ENCODE measurements around the gene NOL4L. TPM values are rescaled to one million over a fixed set of nuclear protein-coding genes. Genes with fewer than 3 reads are reported as not detected.

The NOL4L gene
- total RNA-seq, 2 donors from 2014 or later: 39.6 to 50.7 TPM

DNA sequence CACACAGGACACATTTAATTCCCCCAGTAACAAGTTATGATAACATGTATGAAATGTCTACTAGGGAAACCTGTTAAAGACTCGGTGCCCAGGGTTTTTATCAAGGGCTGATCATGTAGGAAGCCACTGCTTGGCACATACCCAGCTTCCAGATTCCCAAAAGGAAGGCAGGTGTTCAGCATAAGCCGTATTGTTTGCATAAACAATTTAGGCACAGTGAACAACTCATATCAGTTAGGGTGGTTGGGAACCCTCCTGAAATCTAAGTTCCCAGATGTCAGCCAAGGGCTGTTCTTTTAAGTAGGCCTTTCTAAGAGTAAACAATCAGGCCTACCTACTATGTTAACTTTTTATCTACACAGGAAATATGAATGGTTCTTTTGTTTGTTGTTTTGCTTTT lies 152.9 kb downstream of the NOL4L start:
- no peaks in the 10 kb centered on the region for H3K27me3 ChIP-seq (ENCODE audit: control insufficient read depth, insufficient read depth, low read length, poor library complexity, severe bottlenecking)
- peaks cover 78% of the 10 kb centered on the region for H3K36me3 Mint-ChIP-seq (ENCODE audit: low read depth)
- no peak overlapping the region for H3K27ac Mint-ChIP-seq
- H3K36me3 ChIP-seq (ENCODE audit: control insufficient read depth, insufficient read depth, low read length): peaks cover 94% of the 10 kb centered on the region
- WGBS, 2 experiments (ENCODE audit: insufficient coverage in 1 of 2, insufficient read length in 1 of 2): 89 to 95% methylated on average over 2 of the region's 2 CpGs
- no peaks in the 10 kb centered on the region for H3K9me3 Mint-ChIP-seq
- H3K4me3 ChIP-seq (ENCODE audit: low read length): no peak overlapping the region
- H3K27ac ChIP-seq (ENCODE audit: low read depth, low read length): no peak overlapping the region
- no peaks in the 10 kb centered on the region for H3K4me1 Mint-ChIP-seq
- TF ChIP-seq, protein P1, sequence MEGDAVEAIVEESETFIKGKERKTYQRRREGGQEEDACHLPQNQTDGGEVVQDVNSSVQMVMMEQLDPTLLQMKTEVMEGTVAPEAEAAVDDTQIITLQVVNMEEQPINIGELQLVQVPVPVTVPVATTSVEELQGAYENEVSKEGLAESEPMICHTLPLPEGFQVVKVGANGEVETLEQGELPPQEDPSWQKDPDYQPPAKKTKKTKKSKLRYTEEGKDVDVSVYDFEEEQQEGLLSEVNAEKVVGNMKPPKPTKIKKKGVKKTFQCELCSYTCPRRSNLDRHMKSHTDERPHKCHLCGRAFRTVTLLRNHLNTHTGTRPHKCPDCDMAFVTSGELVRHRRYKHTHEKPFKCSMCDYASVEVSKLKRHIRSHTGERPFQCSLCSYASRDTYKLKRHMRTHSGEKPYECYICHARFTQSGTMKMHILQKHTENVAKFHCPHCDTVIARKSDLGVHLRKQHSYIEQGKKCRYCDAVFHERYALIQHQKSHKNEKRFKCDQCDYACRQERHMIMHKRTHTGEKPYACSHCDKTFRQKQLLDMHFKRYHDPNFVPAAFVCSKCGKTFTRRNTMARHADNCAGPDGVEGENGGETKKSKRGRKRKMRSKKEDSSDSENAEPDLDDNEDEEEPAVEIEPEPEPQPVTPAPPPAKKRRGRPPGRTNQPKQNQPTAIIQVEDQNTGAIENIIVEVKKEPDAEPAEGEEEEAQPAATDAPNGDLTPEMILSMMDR (conservative IDR thresholded peaks at IDR 0.05): no peak
- H3K27me3 Mint-ChIP-seq (ENCODE audit: insufficient read depth): no peaks in the 10 kb centered on the region
- no peaks in the 10 kb centered on the region for H3K9me3 ChIP-seq (ENCODE audit: control insufficient read depth, low read length)
- no peak for DNase-seq
- H3K4me3 Mint-ChIP-seq: no peak overlapping the region
- no peaks in the 10 kb centered on the region for H3K4me1 ChIP-seq (ENCODE audit: control insufficient read depth, insufficient read depth, low read length)
- H3K9ac ChIP-seq (ENCODE audit: extremely low read depth, low read length, poor library complexity, severe bottlenecking): no peak overlapping the region

DNA sequence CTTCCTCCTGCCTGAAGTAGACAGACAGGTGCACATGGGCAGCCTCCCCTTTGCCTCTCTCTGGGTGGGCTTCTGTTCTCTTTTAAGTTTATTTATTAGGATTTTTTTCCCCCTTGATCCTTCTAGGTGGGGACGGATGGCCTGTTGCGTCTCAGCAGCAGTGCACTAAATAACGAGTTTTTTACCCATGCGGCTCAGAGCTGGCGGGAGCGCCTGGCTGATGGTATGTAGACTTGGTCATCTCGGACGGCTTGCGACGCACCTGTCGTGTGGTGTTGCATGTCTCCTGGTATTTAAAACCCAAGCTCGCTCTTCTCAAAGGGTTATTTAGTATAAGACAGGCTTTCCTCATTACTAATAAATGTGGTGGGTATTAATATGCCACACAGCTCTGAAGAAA lies 153.7 kb downstream of the NOL4L start:
- Mint-ChIP-seq H3K4me1 (no peaks in the 10 kb centered on the region), H3K27ac (no peak overlapping the region)
- peaks cover 86% of the 10 kb centered on the region for H3K36me3 ChIP-seq (ENCODE audit: control insufficient read depth, insufficient read depth, low read length)

GRCh38 chr20:32429745-32430360 lies 155.3 kb downstream of the NOL4L start:
- H3K27ac ChIP-seq (ENCODE audit: low read depth, low read length): no peak overlapping the region
- peaks cover 76% of the 10 kb centered on the region for H3K36me3 ChIP-seq (ENCODE audit: control insufficient read depth, insufficient read depth, low read length)

More for the DNA sequence above, 153.7 kb downstream of the NOL4L start:
- Mint-ChIP-seq H3K36me3 (ENCODE audit: low read depth) (peaks cover 71% of the 10 kb centered on the region), H3K9me3 (no peaks in the 10 kb centered on the region), H3K27me3 (ENCODE audit: insufficient read depth) (no peaks in the 10 kb centered on the region), H3K4me3 (no peak overlapping the region)
- no peak for DNase-seq
- 98 to 100% methylated on average over 11 to 12 of the region's 12 CpGs for WGBS, 2 experiments (ENCODE audit: insufficient coverage in 1 of 2, insufficient read length in 1 of 2)
- Histone ChIP-seq H3K27me3 (ENCODE audit: control insufficient read depth, insufficient read depth, low read length, poor library complexity, severe bottlenecking) (no peaks in the 10 kb centered on the region), H3K4me3 (ENCODE audit: low read length) (no peak overlapping the region), H3K9ac (ENCODE audit: extremely low read depth, low read length, poor library complexity, severe bottlenecking) (no peak overlapping the region), H3K9me3 (ENCODE audit: control insufficient read depth, low read length) (no peaks in the 10 kb centered on the region), H3K27ac (ENCODE audit: low read depth, low read length) (no peak overlapping the region), H3K4me1 (ENCODE audit: control insufficient read depth, insufficient read depth, low read length) (no peaks in the 10 kb centered on the region)
- TF ChIP-seq, protein P1 (conservative IDR thresholded peaks at IDR 0.05): no peak

More at GRCh38 chr20:32429745-32430360, 155.3 kb downstream of the NOL4L start:
- no peaks in the 10 kb centered on the region for H3K9me3 Mint-ChIP-seq
- no peak overlapping the region for H3K4me3 ChIP-seq (ENCODE audit: low read length)
- no peaks in the 10 kb centered on the region for H3K9me3 ChIP-seq (ENCODE audit: control insufficient read depth, low read length)
- no peaks in the 10 kb centered on the region for H3K4me1 Mint-ChIP-seq
- peaks cover 69% of the 10 kb centered on the region for H3K36me3 Mint-ChIP-seq (ENCODE audit: low read depth)
- H3K27ac Mint-ChIP-seq: no peak overlapping the region
- no peaks in the 10 kb centered on the region for H3K27me3 Mint-ChIP-seq (ENCODE audit: insufficient read depth)
- TF ChIP-seq, protein P1 (conservative IDR thresholded peaks at IDR 0.05): no peak
- H3K4me1 ChIP-seq (ENCODE audit: control insufficient read depth, insufficient read depth, low read length): no peaks in the 10 kb centered on the region
- no peaks in the 10 kb centered on the region for H3K27me3 ChIP-seq (ENCODE audit: control insufficient read depth, insufficient read depth, low read length, poor library complexity, severe bottlenecking)
- DNase-seq: no peak
- no peak overlapping the region for H3K4me3 Mint-ChIP-seq
- WGBS, 2 experiments (ENCODE audit: insufficient coverage in 1 of 2, insufficient read length in 1 of 2): 95 to 98% methylated on average over 10 to 16 of the region's 16 CpGs
- no peak overlapping the region for H3K9ac ChIP-seq (ENCODE audit: extremely low read depth, low read length, poor library complexity, severe bottlenecking)

Data from endodermal cell (in vitro differentiated cells).